ENCODE measurements around the gene TRIM72.

Gene TRIM72

GRCh38 chr16:31185339-31185738, 28.6 kb upstream of the TRIM72 start:
- Histone ChIP-seq H3K9ac (ENCODE audit: low read length) (no peak overlapping the region), H3K27me3 (ENCODE audit: control insufficient read depth, insufficient read depth, low read length) (no peaks in the 10 kb centered on the region), H3K4me1 (ENCODE audit: control insufficient read depth, insufficient read depth, low read length) (peaks cover 9% of the 10 kb centered on the region), H3K9me3 (ENCODE audit: control insufficient read depth, low read length) (no peaks in the 10 kb centered on the region), H3K36me3 (ENCODE audit: control insufficient read depth, insufficient read depth, low read length) (peaks cover 15% of the 10 kb centered on the region), H3K4me3 (ENCODE audit: low read length) (no peak overlapping the region)

- H3K9me3 ChIP-seq (ENCODE audit: control insufficient read depth, low read length) = no peaks in the 10 kb centered on the region
- peaks cover 9% of the 10 kb centered on the region for H3K4me1 ChIP-seq (ENCODE audit: control insufficient read depth, insufficient read depth, low read length)
- H3K9ac ChIP-seq (ENCODE audit: low read length) = no peak overlapping the region
- peaks cover 17% of the 10 kb centered on the region for H3K36me3 ChIP-seq (ENCODE audit: control insufficient read depth, insufficient read depth, low read length)
- no peak overlapping the region for H3K4me3 ChIP-seq (ENCODE audit: low read length)
- no peaks in the 10 kb centered on the region for H3K27me3 ChIP-seq (ENCODE audit: control insufficient read depth, insufficient read depth, low read length)
Observed at GRCh38 chr16:31186176-31186575, 27.7 kb upstream of the TRIM72 start.

- Histone ChIP-seq H3K4me1 (ENCODE audit: control insufficient read depth, insufficient read depth, low read length) (peaks cover 6% of the 10 kb centered on the region), H3K4me3 (ENCODE audit: low read length) (no peak overlapping the region), H3K9me3 (ENCODE audit: control insufficient read depth, low read length) (no peaks in the 10 kb centered on the region), H3K27me3 (ENCODE audit: control insufficient read depth, insufficient read depth, low read length) (no peaks in the 10 kb centered on the region), H3K36me3 (ENCODE audit: control insufficient read depth, insufficient read depth, low read length) (peaks cover 17% of the 10 kb centered on the region), H3K9ac (ENCODE audit: low read length) (no peak overlapping the region)
Observed at GRCh38 chr16:31186930-31187807, 26.8 kb upstream of the TRIM72 start.

- H3K9me3 ChIP-seq (ENCODE audit: control insufficient read depth, low read length) = no peaks in the 10 kb centered on the region
- no peaks in the 10 kb centered on the region for H3K4me1 ChIP-seq (ENCODE audit: control insufficient read depth, insufficient read depth, low read length)
- H3K27me3 ChIP-seq (ENCODE audit: control insufficient read depth, insufficient read depth, low read length) = no peaks in the 10 kb centered on the region
- H3K4me3 ChIP-seq (ENCODE audit: low read length) = no peak overlapping the region
- H3K36me3 ChIP-seq (ENCODE audit: control insufficient read depth, insufficient read depth, low read length) = peaks cover 20% of the 10 kb centered on the region
- H3K9ac ChIP-seq (ENCODE audit: low read length) = no peak overlapping the region
Observed at GRCh38 chr16:31187808-31188189, 26.1 kb upstream of the TRIM72 start.

GRCh38 chr16:31188450-31189411, 25.2 kb upstream of the TRIM72 start:
- H3K9me3 ChIP-seq (ENCODE audit: control insufficient read depth, low read length) = no peaks in the 10 kb centered on the region
- H3K36me3 ChIP-seq (ENCODE audit: control insufficient read depth, insufficient read depth, low read length) = peaks cover 23% of the 10 kb centered on the region
- H3K4me1 ChIP-seq (ENCODE audit: control insufficient read depth, insufficient read depth, low read length) = no peaks in the 10 kb centered on the region
- H3K4me3 ChIP-seq (ENCODE audit: low read length) = no peak overlapping the region
- H3K27me3 ChIP-seq (ENCODE audit: control insufficient read depth, insufficient read depth, low read length) = no peaks in the 10 kb centered on the region
- no peak overlapping the region for H3K9ac ChIP-seq (ENCODE audit: low read length)

- peaks cover 23% of the 10 kb centered on the region for H3K36me3 ChIP-seq (ENCODE audit: control insufficient read depth, insufficient read depth, low read length)
- H3K9me3 ChIP-seq (ENCODE audit: control insufficient read depth, low read length) = no peaks in the 10 kb centered on the region
Observed at GRCh38 chr16:31189412-31189778, 24.5 kb upstream of the TRIM72 start.

GRCh38 chr16:31190061-31190460, 23.9 kb upstream of the TRIM72 start:
- Histone ChIP-seq H3K4me3 (ENCODE audit: low read length) (no peak overlapping the region), H3K27me3 (ENCODE audit: control insufficient read depth, insufficient read depth, low read length) (no peaks in the 10 kb centered on the region), H3K9me3 (ENCODE audit: control insufficient read depth, low read length) (no peaks in the 10 kb centered on the region), H3K36me3 (ENCODE audit: control insufficient read depth, insufficient read depth, low read length) (peaks cover 23% of the 10 kb centered on the region), H3K9ac (ENCODE audit: low read length) (no peak overlapping the region), H3K4me1 (ENCODE audit: control insufficient read depth, insufficient read depth, low read length) (no peaks in the 10 kb centered on the region)

More at GRCh38 chr16:31189412-31189778, 24.5 kb upstream of the TRIM72 start:
- Histone ChIP-seq H3K4me3 (ENCODE audit: low read length) (no peak overlapping the region), H3K27me3 (ENCODE audit: control insufficient read depth, insufficient read depth, low read length) (no peaks in the 10 kb centered on the region), H3K4me1 (ENCODE audit: control insufficient read depth, insufficient read depth, low read length) (no peaks in the 10 kb centered on the region), H3K9ac (ENCODE audit: low read length) (no peak overlapping the region)

GRCh38 chr16:31190818-31191444, 23.0 kb upstream of the TRIM72 start:
- Histone ChIP-seq H3K36me3 (ENCODE audit: control insufficient read depth, insufficient read depth, low read length) (peaks cover 23% of the 10 kb centered on the region), H3K9me3 (ENCODE audit: control insufficient read depth, low read length) (no peaks in the 10 kb centered on the region), H3K4me1 (ENCODE audit: control insufficient read depth, insufficient read depth, low read length) (no peaks in the 10 kb centered on the region), H3K27me3 (ENCODE audit: control insufficient read depth, insufficient read depth, low read length) (no peaks in the 10 kb centered on the region), H3K9ac (ENCODE audit: low read length) (no peak overlapping the region), H3K4me3 (ENCODE audit: low read length) (no peak overlapping the region)

- peaks cover 20% of the 10 kb centered on the region for H3K36me3 ChIP-seq (ENCODE audit: control insufficient read depth, insufficient read depth, low read length)
- H3K27me3 ChIP-seq (ENCODE audit: control insufficient read depth, insufficient read depth, low read length) = no peaks in the 10 kb centered on the region
- H3K4me1 ChIP-seq (ENCODE audit: control insufficient read depth, insufficient read depth, low read length) = no peaks in the 10 kb centered on the region
- H3K9ac ChIP-seq (ENCODE audit: low read length) = no peak overlapping the region
- no peak overlapping the region for H3K4me3 ChIP-seq (ENCODE audit: low read length)
- no peaks in the 10 kb centered on the region for H3K9me3 ChIP-seq (ENCODE audit: control insufficient read depth, low read length)
Observed at GRCh38 chr16:31191697-31192428, 22.1 kb upstream of the TRIM72 start.

- Histone ChIP-seq H3K9me3 (ENCODE audit: control insufficient read depth, low read length) (no peaks in the 10 kb centered on the region), H3K27me3 (ENCODE audit: control insufficient read depth, insufficient read depth, low read length) (no peaks in the 10 kb centered on the region), H3K9ac (ENCODE audit: low read length) (no peak overlapping the region), H3K36me3 (ENCODE audit: control insufficient read depth, insufficient read depth, low read length) (peaks cover 18% of the 10 kb centered on the region), H3K4me1 (ENCODE audit: control insufficient read depth, insufficient read depth, low read length) (no peaks in the 10 kb centered on the region), H3K4me3 (ENCODE audit: low read length) (no peak overlapping the region)
Observed at GRCh38 chr16:31192856-31193642, 20.9 kb upstream of the TRIM72 start.

GRCh38 chr16:31193874-31194273, 20.0 kb upstream of the TRIM72 start:
- Histone ChIP-seq H3K4me3 (ENCODE audit: low read length) (no peak overlapping the region), H3K4me1 (ENCODE audit: control insufficient read depth, insufficient read depth, low read length) (no peaks in the 10 kb centered on the region), H3K27me3 (ENCODE audit: control insufficient read depth, insufficient read depth, low read length) (no peaks in the 10 kb centered on the region), H3K36me3 (ENCODE audit: control insufficient read depth, insufficient read depth, low read length) (peaks cover 18% of the 10 kb centered on the region), H3K9ac (ENCODE audit: low read length) (no peak overlapping the region), H3K9me3 (ENCODE audit: control insufficient read depth, low read length) (no peaks in the 10 kb centered on the region)
